Ramos (cell line): ENCODE data around the gene ZNF280B.
"Not testable (repeated sequence)": the region's sequence is repeated elsewhere in the genome, so short reads cannot be mapped to it uniquely, and the experiment has no call there.

Experiments
- in situ Hi-C: fragments of 300-500 bp; cut with MboI; formaldehyde crosslinking; loops from one replicate; pipeline ENCODE4 v1.14.3; 2022; ENCODE audit warnings: low sequenced_read_pairs; ENCODE audit not compliant: unreplicated experiment

ZNF280B gene

GRCh38 chr22:22442928-22443709 lies 65.4 kb downstream of the ZNF280B start:
- in situ Hi-C loops, result no loop called here

- in situ Hi-C loops, result not testable (repeated sequence)
These were observed 66.9 kb downstream of the ZNF280B start for GRCh38 chr22:22441626-22442025.

GRCh38 chr22:22440188-22440587 lies 68.4 kb downstream of the ZNF280B start:
- in situ Hi-C loops, result no loop called here
